HEK293 (cell line): ENCODE results near the gene AHCYL2.

Source experiments
- CTCF ChIA-PET: fragments of 350-600 bp; formaldehyde crosslinking; extraction: SDS; loops from one replicate; lab custom pipeline; 2021; ENCODE audit warnings: antibody characterized with exemption; lab: Yijun Ruan, JAX
- POLR2A ChIA-PET: fragments of 300-600 bp; formaldehyde crosslinking; extraction: SDS; loops from one replicate; lab custom pipeline; 2020; ENCODE audit warnings: antibody characterized with exemption, inconsistent platforms; lab: Yijun Ruan, JAX
- H3K27ac ChIP-seq: fragments of 200-500 bp; sonication (Bioruptor generic); 2 replicates; pipeline ENCODE4 v1.5.1; 2014; ENCODE audit warnings: low read depth, low read length, control low read depth, inconsistent platforms; ENCODE audit errors: extremely low read depth
- H3K36me3 ChIP-seq, 2 experiments: fragments of 200-500 bp in 1 of 2; sonication (Bioruptor generic) in 1 of 2; 1 replicate in 1 of 2; 2 replicates in 1 of 2; pipeline ENCODE4 v1.5.1; 2014 to 2017; ENCODE audit warnings: inconsistent platforms in 2 of 2, low read length in 2 of 2; ENCODE audit not compliant: control insufficient read depth in 2 of 2, insufficient read depth in 1 of 2
- H3K4me1 ChIP-seq: fragments of 200-500 bp; sonication (Bioruptor generic); 2 replicates; pipeline ENCODE4 v1.5.1; 2014; ENCODE audit warnings: mild to moderate bottlenecking, low read length, inconsistent platforms; ENCODE audit not compliant: control insufficient read depth, insufficient read depth
- H3K4me3 ChIP-seq: 2 replicates; pipeline ENCODE4 v1.5.1; 2011; ENCODE audit warnings: low read depth, mild to moderate bottlenecking, control low read depth, low read length, moderate library complexity
- H3K9me3 ChIP-seq: fragments of 200-500 bp; sonication (Bioruptor generic); 2 replicates; pipeline ENCODE4 v1.5.1; 2014; ENCODE audit warnings: low read depth, low read length, inconsistent platforms; ENCODE audit not compliant: control insufficient read depth, insufficient read depth
- BCL11A ChIP-seq: fragments of 450-650 bp; formaldehyde crosslinking; IDR thresholded peaks from 2 replicates; pipeline ENCODE4 v1.5.1; 2016; ENCODE audit warnings: low read depth, missing biosample characterization, missing genetic modification characterization
- EGR2 ChIP-seq: fragments of 450-650 bp; formaldehyde crosslinking; IDR thresholded peaks from 2 replicates; pipeline ENCODE4 v1.5.1; 2016; ENCODE audit warnings: low read depth, missing biosample characterization, missing genetic modification characterization
- KLF16 ChIP-seq: fragments of 450-650 bp; formaldehyde crosslinking; IDR thresholded peaks from 2 replicates; pipeline ENCODE4 v1.5.1; 2017; ENCODE audit warnings: missing biosample characterization, missing genetic modification characterization
- ZFP37 ChIP-seq: fragments of 450-650 bp; formaldehyde crosslinking; IDR thresholded peaks from 2 replicates; pipeline ENCODE4 v1.5.1; 2016; ENCODE audit warnings: missing biosample characterization, missing genetic modification characterization
- ZNF169 ChIP-seq: fragments of 450-650 bp; formaldehyde crosslinking; IDR thresholded peaks from 2 replicates; pipeline ENCODE4 v1.5.1; 2016; ENCODE audit warnings: missing biosample characterization, missing genetic modification characterization
- ZNF26 ChIP-seq: fragments of 450-650 bp; formaldehyde crosslinking; IDR thresholded peaks from 2 replicates; pipeline ENCODE4 v1.5.1; 2016; ENCODE audit warnings: missing biosample characterization, missing genetic modification characterization
- ZNF335 ChIP-seq: fragments of 450-650 bp; formaldehyde crosslinking; conservative IDR thresholded peaks from 2 replicates; pipeline ENCODE4 v1.5.1; 2016; ENCODE audit warnings: missing biosample characterization, missing genetic modification characterization
- ZNF398 ChIP-seq: fragments of 450-650 bp; formaldehyde crosslinking; IDR thresholded peaks from 2 replicates; pipeline ENCODE4 v1.5.1; 2017; ENCODE audit warnings: missing biosample characterization, missing genetic modification characterization
- ZNF501 ChIP-seq: fragments of 450-650 bp; formaldehyde crosslinking; IDR thresholded peaks from 2 replicates; pipeline ENCODE4 v1.5.1; 2016; ENCODE audit warnings: missing biosample characterization, missing genetic modification characterization
- ZNF561 ChIP-seq: fragments of 450-650 bp; IDR thresholded peaks from 2 replicates; pipeline ENCODE4 v1.5.1; 2018; ENCODE audit warnings: missing biosample characterization, missing genetic modification characterization, borderline replicate concordance
- ZNF639 ChIP-seq: fragments of 450-650 bp; formaldehyde crosslinking; IDR thresholded peaks from 2 replicates; pipeline ENCODE4 v1.5.1; 2016; ENCODE audit warnings: missing biosample characterization, missing genetic modification characterization
- ZNF791 ChIP-seq: fragments of 450-650 bp; formaldehyde crosslinking; IDR thresholded peaks from 2 replicates; pipeline ENCODE4 v1.5.1; 2016; ENCODE audit warnings: missing biosample characterization, missing genetic modification characterization
- ZNF792 ChIP-seq: fragments of 450-650 bp; formaldehyde crosslinking; IDR thresholded peaks from 2 replicates; pipeline ENCODE4 v1.5.1; 2016; ENCODE audit warnings: missing biosample characterization, missing genetic modification characterization
- ZXDB ChIP-seq: fragments of 450-650 bp; formaldehyde crosslinking; IDR thresholded peaks from 2 replicates; pipeline ENCODE4 v1.5.1; 2016; ENCODE audit warnings: missing biosample characterization, missing genetic modification characterization
- TF ChIP-seq, protein P1 (sequence below): fragments of 450-650 bp; IDR thresholded peaks from 2 replicates; pipeline ENCODE4 v1.5.1; 2018; ENCODE audit warnings: missing biosample characterization, mild to moderate bottlenecking, missing genetic modification characterization
- TF ChIP-seq, protein P2 (sequence below): fragments of 450-650 bp; formaldehyde crosslinking; IDR thresholded peaks from 2 replicates; pipeline ENCODE4 v1.5.1; 2017; ENCODE audit warnings: missing biosample characterization, missing genetic modification characterization
- TF ChIP-seq, protein P3 (sequence below): fragments of 450-650 bp; formaldehyde crosslinking; IDR thresholded peaks from 2 replicates; pipeline ENCODE4 v1.5.1; 2016; ENCODE audit warnings: missing biosample characterization, missing genetic modification characterization, borderline replicate concordance
- TF ChIP-seq, protein P4 (sequence below): fragments of 450-650 bp; formaldehyde crosslinking; IDR thresholded peaks from 2 replicates; pipeline ENCODE4 v1.5.1; 2016; ENCODE audit warnings: missing biosample characterization, missing genetic modification characterization, low read depth

AHCYL2 gene

DNA sequence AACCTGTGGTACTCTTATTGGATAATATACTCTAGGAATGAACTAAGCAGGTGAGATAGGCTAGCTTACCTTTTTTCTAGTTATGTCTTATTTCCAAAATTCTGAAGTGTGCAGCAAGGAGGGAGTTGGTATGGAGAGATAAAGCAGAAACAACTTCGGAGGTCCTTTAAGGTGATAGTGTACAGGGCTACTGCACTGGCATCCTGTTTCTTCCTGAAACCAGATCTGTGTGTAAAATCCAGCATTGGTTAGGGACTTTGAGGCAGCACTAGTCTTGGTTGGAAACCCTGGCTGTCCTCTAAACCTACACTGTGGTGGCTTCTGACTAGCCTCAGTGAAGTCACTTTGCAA is 142.5 kb downstream of the AHCYL2 start:
- CTCF ChIA-PET: interaction anchor here (0.6 to 4.5 kb wide), 55 partner anchors 8 to 995 kb away, joined by 3 to 74 read pairs (median 4); no protein-coding TSS in a partner anchor
- H3K4me1 ChIP-seq: 0 out of 2 replicates have a peak, but pooled peaks cover 4% of the 10 kb centered on the region
- no peak for TF ChIP-seq EGR2 (tag by site-specific recombination)
- no peak for TF ChIP-seq BCL11A (tag by site-specific recombination)
- TF ChIP-seq, protein P1, sequence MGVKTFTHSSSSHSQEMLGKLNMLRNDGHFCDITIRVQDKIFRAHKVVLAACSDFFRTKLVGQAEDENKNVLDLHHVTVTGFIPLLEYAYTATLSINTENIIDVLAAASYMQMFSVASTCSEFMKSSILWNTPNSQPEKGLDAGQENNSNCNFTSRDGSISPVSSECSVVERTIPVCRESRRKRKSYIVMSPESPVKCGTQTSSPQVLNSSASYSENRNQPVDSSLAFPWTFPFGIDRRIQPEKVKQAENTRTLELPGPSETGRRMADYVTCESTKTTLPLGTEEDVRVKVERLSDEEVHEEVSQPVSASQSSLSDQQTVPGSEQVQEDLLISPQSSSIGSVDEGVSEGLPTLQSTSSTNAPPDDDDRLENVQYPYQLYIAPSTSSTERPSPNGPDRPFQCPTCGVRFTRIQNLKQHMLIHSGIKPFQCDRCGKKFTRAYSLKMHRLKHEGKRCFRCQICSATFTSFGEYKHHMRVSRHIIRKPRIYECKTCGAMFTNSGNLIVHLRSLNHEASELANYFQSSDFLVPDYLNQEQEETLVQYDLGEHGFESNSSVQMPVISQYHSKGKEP (tag by site-specific recombination): no peak
- peak; percentile 84 for TF ChIP-seq ZNF335 (tag by site-specific recombination)
- TF ChIP-seq, all 188 proteins: peak for 1
- H3K27ac ChIP-seq: no peak overlapping the region
- POLR2A ChIA-PET: interaction anchor here (1.0 kb wide), 2 partner anchors 67 to 149 kb away, joined by 3 to 4 read pairs; partner anchors contain the start of gene STRIP2
- H3K4me3 ChIP-seq: no peak overlapping the region
- no peaks in the 10 kb centered on the region for H3K9me3 ChIP-seq
- H3K36me3 ChIP-seq: no peaks in the 10 kb centered on the region

DNA sequence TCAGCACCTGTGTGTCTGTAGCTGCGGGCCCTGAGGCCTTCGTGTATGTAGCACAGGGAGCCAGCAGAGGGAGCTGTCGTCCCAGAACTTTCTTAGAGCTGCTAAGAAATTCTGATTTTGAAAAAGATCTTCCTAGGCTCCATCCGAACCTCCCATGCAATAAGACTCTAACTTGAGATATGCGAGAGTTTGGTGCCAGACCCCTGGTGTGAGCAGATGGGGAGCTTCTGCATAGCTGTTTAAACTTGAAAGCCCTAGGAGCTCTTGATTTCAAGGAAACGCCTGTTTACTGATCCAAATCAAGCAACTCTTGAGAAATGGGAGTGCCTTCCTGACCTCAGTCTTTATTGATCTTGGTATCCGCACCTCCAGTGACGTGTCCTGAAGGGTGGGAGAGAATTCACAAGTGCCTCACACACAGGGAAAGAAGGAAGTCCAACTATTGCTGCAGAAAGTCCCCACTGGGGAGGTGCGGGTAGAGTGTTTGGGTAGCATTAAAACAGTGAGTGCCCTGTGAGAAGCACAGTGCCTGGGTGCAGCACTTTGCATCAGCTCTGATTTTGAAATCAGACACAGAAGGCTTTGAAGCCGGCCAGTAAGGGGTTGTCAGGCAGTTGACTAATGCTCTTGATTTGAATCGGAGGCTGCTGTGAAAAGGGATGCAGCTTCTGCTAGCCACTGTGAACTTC is 143.0 kb downstream of the AHCYL2 start:
- Histone ChIP-seq H3K9me3 (no peaks in the 10 kb centered on the region), H3K36me3 (no peaks in the 10 kb centered on the region), H3K4me3 (no peak overlapping the region), H3K27ac (no peak overlapping the region), H3K4me1 (0 out of 2 replicates have a peak, but pooled peaks cover 4% of the 10 kb centered on the region)
- ChIA-PET CTCF (interaction anchor here (0.5 to 4.5 kb wide), 68 partner anchors 9 to 995 kb away, joined by 3 to 74 read pairs (median 4); partner anchors contain the start of gene STRIP2), POLR2A (interaction anchor here (0.5 to 1.0 kb wide), 3 partner anchors 66 to 233 kb away, joined by 3 to 4 read pairs (median 3); partner anchors contain the start of gene STRIP2)
- TF ChIP-seq ZXDB (tag by site-specific recombination): no peak
- no peak for TF ChIP-seq ZNF398 (tag by site-specific recombination)
- no peak for TF ChIP-seq ZNF26 (tag by site-specific recombination)
- no peak for TF ChIP-seq ZNF639
- TF ChIP-seq, protein P2, sequence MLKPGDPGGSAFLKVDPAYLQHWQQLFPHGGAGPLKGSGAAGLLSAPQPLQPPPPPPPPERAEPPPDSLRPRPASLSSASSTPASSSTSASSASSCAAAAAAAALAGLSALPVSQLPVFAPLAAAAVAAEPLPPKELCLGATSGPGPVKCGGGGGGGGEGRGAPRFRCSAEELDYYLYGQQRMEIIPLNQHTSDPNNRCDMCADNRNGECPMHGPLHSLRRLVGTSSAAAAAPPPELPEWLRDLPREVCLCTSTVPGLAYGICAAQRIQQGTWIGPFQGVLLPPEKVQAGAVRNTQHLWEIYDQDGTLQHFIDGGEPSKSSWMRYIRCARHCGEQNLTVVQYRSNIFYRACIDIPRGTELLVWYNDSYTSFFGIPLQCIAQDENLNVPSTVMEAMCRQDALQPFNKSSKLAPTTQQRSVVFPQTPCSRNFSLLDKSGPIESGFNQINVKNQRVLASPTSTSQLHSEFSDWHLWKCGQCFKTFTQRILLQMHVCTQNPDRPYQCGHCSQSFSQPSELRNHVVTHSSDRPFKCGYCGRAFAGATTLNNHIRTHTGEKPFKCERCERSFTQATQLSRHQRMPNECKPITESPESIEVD: no peak
- no peak for TF ChIP-seq KLF16
- no peak for TF ChIP-seq ZNF791 (tag by site-specific recombination)
- TF ChIP-seq, protein P3, sequence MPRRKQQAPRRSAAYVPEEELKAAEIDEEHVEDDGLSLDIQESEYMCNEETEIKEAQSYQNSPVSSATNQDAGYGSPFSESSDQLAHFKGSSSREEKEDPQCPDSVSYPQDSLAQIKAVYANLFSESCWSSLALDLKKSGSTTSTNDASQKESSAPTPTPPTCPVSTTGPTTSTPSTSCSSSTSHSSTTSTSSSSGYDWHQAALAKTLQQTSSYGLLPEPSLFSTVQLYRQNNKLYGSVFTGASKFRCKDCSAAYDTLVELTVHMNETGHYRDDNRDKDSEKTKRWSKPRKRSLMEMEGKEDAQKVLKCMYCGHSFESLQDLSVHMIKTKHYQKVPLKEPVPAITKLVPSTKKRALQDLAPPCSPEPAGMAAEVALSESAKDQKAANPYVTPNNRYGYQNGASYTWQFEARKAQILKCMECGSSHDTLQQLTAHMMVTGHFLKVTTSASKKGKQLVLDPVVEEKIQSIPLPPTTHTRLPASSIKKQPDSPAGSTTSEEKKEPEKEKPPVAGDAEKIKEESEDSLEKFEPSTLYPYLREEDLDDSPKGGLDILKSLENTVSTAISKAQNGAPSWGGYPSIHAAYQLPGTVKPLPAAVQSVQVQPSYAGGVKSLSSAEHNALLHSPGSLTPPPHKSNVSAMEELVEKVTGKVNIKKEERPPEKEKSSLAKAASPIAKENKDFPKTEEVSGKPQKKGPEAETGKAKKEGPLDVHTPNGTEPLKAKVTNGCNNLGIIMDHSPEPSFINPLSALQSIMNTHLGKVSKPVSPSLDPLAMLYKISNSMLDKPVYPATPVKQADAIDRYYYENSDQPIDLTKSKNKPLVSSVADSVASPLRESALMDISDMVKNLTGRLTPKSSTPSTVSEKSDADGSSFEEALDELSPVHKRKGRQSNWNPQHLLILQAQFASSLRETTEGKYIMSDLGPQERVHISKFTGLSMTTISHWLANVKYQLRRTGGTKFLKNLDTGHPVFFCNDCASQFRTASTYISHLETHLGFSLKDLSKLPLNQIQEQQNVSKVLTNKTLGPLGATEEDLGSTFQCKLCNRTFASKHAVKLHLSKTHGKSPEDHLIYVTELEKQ (tag by site-specific recombination): no peak
- TF ChIP-seq, protein P4, sequence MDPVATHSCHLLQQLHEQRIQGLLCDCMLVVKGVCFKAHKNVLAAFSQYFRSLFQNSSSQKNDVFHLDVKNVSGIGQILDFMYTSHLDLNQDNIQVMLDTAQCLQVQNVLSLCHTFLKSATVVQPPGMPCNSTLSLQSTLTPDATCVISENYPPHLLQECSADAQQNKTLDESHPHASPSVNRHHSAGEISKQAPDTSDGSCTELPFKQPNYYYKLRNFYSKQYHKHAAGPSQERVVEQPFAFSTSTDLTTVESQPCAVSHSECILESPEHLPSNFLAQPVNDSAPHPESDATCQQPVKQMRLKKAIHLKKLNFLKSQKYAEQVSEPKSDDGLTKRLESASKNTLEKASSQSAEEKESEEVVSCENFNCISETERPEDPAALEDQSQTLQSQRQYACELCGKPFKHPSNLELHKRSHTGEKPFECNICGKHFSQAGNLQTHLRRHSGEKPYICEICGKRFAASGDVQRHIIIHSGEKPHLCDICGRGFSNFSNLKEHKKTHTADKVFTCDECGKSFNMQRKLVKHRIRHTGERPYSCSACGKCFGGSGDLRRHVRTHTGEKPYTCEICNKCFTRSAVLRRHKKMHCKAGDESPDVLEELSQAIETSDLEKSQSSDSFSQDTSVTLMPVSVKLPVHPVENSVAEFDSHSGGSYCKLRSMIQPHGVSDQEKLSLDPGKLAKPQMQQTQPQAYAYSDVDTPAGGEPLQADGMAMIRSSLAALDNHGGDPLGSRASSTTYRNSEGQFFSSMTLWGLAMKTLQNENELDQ (tag by site-specific recombination): no peak
- TF ChIP-seq ZNF792 (tag by site-specific recombination): no peak
- no peak for TF ChIP-seq ZFP37 (tag by site-specific recombination)
- TF ChIP-seq ZNF169 (tag by site-specific recombination): no peak
- TF ChIP-seq ZNF561 (tag by site-specific recombination): no peak
- no peak for TF ChIP-seq ZNF501 (tag by site-specific recombination)
